Osteoblast (primary cell): ENCODE measurements around the gene CFAP54. TPM values are rescaled to one million over a fixed set of nuclear protein-coding genes. Genes with fewer than 3 reads are reported as not detected.

Experiments
- DNase-seq: peaks from one replicate; pipeline ENCODE4 v3.0.0; 2011; ENCODE audit warnings: low spot score, mixed read lengths; ENCODE audit not compliant: insufficient read length; ENCODE audit errors: missing footprints
- H2AFZ ChIP-seq: 2 replicates; pipeline ENCODE4 v1.6.0; 2011; ENCODE audit warnings: mild to moderate bottlenecking, low read length
- H3K27ac ChIP-seq: 2 replicates; pipeline ENCODE4 v1.5.1; 2011; ENCODE audit warnings: mild to moderate bottlenecking, low read depth, low read length, moderate library complexity
- H3K27me3 ChIP-seq: 2 replicates; pipeline ENCODE4 v1.6.0; 2012; ENCODE audit warnings: mild to moderate bottlenecking, control low read depth, inconsistent platforms, low read length, moderate library complexity; ENCODE audit not compliant: insufficient read depth
- H3K36me3 ChIP-seq: 2 replicates; pipeline ENCODE4 v1.5.1; 2011; ENCODE audit warnings: mild to moderate bottlenecking, low read length, control low read depth, moderate library complexity; ENCODE audit not compliant: insufficient read depth
- H3K4me1 ChIP-seq: 2 replicates; pipeline ENCODE4 v1.5.1; 2011; ENCODE audit warnings: mild to moderate bottlenecking, low read length, control low read depth, moderate library complexity; ENCODE audit not compliant: insufficient read depth
- H3K4me2 ChIP-seq: 2 replicates; pipeline ENCODE4 v1.6.0; 2011; ENCODE audit warnings: mild to moderate bottlenecking, low read length; ENCODE audit not compliant: insufficient read depth
- H3K4me3 ChIP-seq: fragments of 200-600 bp; sonication (generic); 3 replicates; pipeline ENCODE4 v1.5.1; 2012; ENCODE audit warnings: mild to moderate bottlenecking, low read length, inconsistent platforms; ENCODE audit not compliant: insufficient read depth
- H3K79me2 ChIP-seq: 2 replicates; pipeline ENCODE4 v1.6.0; 2012; ENCODE audit warnings: mild to moderate bottlenecking, low read length, control low read depth, inconsistent platforms; ENCODE audit not compliant: insufficient read depth
- H3K9me3 ChIP-seq: 2 replicates; pipeline ENCODE4 v1.5.1; 2011; ENCODE audit warnings: low read depth, low read length, control low read depth
- H4K20me1 ChIP-seq: 2 replicates; pipeline ENCODE4 v1.6.0; 2012; ENCODE audit warnings: mild to moderate bottlenecking, low read length, control low read depth; ENCODE audit not compliant: insufficient read depth
- total RNA-seq: library from RNA; depleted of rRNA; stranded (reverse); fragments of >200 nt; gene quantifications from 2 replicates; pipeline ENCODE4 v1.2.3, GENCODE V29; 2012
- TF ChIP-seq, protein P1 (sequence below): IDR thresholded peaks from 2 replicates; pipeline ENCODE4 v1.5.1; 2011; ENCODE audit warnings: mild to moderate bottlenecking, low read depth, low read length, moderate library complexity; ENCODE audit errors: extremely low read depth

CFAP54 gene
- total RNA-seq, 1 donor: 2.2 TPM

DNA sequence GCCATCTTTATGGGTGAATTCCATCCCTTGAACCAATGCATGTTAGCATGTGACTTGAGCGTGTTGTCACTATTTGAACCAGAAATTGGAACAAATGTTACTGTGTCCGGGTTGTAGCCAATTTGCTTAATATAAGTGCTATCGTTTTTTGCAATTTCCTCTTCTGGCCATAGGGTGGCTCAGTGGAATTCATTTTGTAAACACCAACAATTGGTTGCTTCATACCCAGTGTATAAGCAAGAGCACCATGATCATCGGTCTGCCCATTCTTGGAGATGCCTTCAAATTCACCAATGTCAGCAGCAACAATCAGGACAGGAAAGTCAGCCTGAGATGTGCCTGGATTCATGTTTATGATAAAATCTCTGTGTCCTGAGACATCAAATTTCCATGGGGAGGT is 412.7 kb downstream of the CFAP54 start:
- Histone ChIP-seq H3K4me1 (peaks cover 2% of the 10 kb centered on the region), H3K4me3 (no peak overlapping the region), H3K27ac (no peak overlapping the region), H3K79me2 (no peaks in the 10 kb centered on the region), H3K4me2 (no peak overlapping the region), H2AFZ (no peak overlapping the region), H4K20me1 (no peaks in the 10 kb centered on the region), H3K27me3 (peaks cover 11% of the 10 kb centered on the region), H3K36me3 (no peaks in the 10 kb centered on the region), H3K9me3 (no peaks in the 10 kb centered on the region)
- DNase-seq: no peak
- TF ChIP-seq, protein P1, sequence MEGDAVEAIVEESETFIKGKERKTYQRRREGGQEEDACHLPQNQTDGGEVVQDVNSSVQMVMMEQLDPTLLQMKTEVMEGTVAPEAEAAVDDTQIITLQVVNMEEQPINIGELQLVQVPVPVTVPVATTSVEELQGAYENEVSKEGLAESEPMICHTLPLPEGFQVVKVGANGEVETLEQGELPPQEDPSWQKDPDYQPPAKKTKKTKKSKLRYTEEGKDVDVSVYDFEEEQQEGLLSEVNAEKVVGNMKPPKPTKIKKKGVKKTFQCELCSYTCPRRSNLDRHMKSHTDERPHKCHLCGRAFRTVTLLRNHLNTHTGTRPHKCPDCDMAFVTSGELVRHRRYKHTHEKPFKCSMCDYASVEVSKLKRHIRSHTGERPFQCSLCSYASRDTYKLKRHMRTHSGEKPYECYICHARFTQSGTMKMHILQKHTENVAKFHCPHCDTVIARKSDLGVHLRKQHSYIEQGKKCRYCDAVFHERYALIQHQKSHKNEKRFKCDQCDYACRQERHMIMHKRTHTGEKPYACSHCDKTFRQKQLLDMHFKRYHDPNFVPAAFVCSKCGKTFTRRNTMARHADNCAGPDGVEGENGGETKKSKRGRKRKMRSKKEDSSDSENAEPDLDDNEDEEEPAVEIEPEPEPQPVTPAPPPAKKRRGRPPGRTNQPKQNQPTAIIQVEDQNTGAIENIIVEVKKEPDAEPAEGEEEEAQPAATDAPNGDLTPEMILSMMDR: no peak

DNA sequence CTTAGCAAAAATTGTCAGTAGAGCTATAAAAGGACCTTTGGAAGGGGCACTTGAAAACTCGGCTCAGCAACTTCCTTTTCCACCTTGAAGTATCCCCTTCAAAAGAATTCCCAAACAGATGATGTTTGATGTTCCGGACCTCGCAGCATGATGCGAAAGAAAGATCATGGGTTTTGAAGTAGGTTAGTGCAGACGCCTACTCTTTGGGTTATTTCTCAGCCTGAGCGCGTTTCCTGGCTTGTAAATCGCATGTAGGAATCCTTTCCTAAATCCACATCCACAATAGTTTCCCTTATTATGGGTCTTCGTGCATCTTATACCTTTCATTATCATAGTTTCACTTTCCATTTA is 417.1 kb downstream of the CFAP54 start:
- Histone ChIP-seq H3K9me3 (no peaks in the 10 kb centered on the region), H3K27ac (peak overlapping the region; percentile 96), H3K4me1 (peaks cover 16% of the 10 kb centered on the region), H3K4me2 (peak overlapping the region; percentile 98), H3K79me2 (peaks cover 36% of the 10 kb centered on the region), H4K20me1 (no peaks in the 10 kb centered on the region), H3K27me3 (no peaks in the 10 kb centered on the region), H3K36me3 (no peaks in the 10 kb centered on the region), H3K4me3 (peak overlapping the region; percentile 99), H2AFZ (peak overlapping the region; percentile 100)
- no peak for DNase-seq
- TF ChIP-seq, protein P1: no peak

DNA sequence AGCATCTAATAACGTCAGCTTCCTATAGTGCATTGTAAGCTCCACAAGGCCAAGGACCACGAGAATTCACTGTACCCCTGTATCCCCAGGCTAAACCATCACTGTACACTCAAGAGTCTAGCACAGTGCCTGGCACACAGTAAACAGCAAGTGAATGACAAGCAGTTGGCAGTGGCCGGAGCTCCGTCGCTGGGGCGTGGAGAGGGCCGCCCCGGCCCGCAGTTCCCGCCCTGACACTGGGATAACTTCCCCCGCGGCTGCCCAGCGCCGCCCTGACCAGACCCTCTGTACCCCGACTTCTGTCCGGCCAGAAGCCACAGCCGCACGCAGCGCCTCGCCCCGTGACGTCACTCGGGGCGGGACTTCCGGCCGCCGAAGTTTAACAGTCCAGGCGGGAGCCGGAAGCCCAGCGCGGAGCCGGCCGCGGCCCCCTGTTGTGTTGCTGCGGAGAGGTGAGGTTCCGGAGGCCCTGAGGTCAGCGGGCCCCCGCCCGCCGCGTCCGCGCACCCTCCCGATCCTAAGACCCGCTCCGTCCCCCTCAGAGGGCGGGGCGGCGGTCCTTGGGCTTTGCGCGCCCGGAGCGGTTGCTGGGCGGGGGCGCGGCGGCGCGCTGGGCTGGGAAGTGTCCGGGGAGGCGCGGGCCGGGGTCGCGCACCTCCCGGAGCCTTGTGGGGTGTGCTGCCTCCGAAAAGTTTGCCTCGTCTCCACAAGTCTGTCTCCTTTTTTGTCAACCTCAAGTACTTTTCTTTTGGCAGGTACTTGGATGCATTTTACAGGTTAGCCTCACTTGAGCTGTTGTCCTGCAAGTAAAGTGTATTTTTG is 417.7 kb downstream of the CFAP54 start, which contains the start of gene NEDD1:
NEDD1 (plus strand) TSS at position 409 of the 822 bp plus-strand sequence. CDS start 2,503 bp downstream, outside the sequence.
- peak; percentile 97 for DNase-seq
- peak within 1 kb of the TSS; percentile 99 for H3K4me3 ChIP-seq
- TF ChIP-seq, protein P1: no peak
- H3K27ac ChIP-seq: peak within 1 kb of the TSS; percentile 96
- peaks cover 38% of the 10 kb centered on the region for H3K79me2 ChIP-seq
- H3K36me3 ChIP-seq: no peaks in the 10 kb centered on the region
- no peaks in the 10 kb centered on the region for H3K27me3 ChIP-seq
- no peaks in the 10 kb centered on the region for H4K20me1 ChIP-seq
- peak within 1 kb of the TSS; percentile 100 for H2AFZ ChIP-seq
- no peaks in the 10 kb centered on the region for H3K9me3 ChIP-seq
- peaks cover 16% of the 10 kb centered on the region for H3K4me1 ChIP-seq
- H3K4me2 ChIP-seq: peak within 1 kb of the TSS; percentile 98

DNA sequence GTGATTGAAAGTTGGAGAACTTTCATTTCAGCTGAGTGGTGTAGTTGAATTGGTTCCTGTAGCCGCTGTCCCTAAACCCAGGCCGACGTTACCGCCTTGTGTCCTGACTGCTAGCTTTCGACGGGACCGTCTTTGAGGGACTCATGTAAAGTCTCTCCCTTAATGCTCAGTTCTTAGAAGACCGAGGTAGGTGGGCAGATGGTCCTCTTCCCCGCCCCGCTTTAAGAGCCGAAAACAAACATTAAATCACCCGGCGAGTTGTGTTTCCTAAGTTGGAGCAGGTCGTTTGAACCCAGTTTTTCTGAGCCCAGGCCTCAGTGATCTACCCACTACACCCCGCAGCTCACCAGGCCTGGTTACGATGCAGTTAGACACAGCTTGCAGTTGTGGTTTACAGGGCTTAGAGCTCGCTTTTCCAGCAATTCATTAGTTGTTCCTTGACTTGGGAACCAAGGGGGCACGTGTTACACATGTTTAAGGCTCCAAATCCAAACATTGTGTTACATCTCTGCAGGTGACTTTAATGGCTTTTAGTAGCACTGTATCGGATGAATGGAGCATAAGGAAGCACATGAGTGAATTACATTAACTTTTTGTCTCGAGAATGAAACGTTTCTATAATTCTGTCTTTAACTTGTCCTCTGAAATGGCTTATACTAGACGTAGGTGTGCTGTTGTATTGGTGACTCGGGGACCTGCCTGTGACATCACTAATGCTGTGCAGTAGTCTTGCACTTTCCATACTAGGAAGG is 418.5 kb downstream of the CFAP54 start:
- Histone ChIP-seq H3K79me2 (peaks cover 38% of the 10 kb centered on the region), H4K20me1 (no peaks in the 10 kb centered on the region), H3K4me3 (peak overlapping the region; percentile 99), H2AFZ (peak overlapping the region; percentile 100), H3K9me3 (no peaks in the 10 kb centered on the region), H3K27me3 (no peaks in the 10 kb centered on the region), H3K36me3 (no peaks in the 10 kb centered on the region), H3K4me2 (peak overlapping the region; percentile 98), H3K4me1 (peaks cover 16% of the 10 kb centered on the region), H3K27ac (peak overlapping the region; percentile 96)
- DNase-seq: peak; percentile 79
- TF ChIP-seq, protein P1: no peak
